Urothelium cell line (cell line): Measurements from ENCODE around the gene HOXA9.

Experiments used
- DNase-seq: peaks from one replicate; pipeline ENCODE4 v3.0.0; 2011; ENCODE audit warnings: low spot score, mixed read lengths
- FAIRE-seq: peaks from 2 replicates; lab custom pipeline; 2011; peaks lifted over from hg19 to GRCh38; lab: Jason Lieb, UNC

HOXA9 gene

DNA sequence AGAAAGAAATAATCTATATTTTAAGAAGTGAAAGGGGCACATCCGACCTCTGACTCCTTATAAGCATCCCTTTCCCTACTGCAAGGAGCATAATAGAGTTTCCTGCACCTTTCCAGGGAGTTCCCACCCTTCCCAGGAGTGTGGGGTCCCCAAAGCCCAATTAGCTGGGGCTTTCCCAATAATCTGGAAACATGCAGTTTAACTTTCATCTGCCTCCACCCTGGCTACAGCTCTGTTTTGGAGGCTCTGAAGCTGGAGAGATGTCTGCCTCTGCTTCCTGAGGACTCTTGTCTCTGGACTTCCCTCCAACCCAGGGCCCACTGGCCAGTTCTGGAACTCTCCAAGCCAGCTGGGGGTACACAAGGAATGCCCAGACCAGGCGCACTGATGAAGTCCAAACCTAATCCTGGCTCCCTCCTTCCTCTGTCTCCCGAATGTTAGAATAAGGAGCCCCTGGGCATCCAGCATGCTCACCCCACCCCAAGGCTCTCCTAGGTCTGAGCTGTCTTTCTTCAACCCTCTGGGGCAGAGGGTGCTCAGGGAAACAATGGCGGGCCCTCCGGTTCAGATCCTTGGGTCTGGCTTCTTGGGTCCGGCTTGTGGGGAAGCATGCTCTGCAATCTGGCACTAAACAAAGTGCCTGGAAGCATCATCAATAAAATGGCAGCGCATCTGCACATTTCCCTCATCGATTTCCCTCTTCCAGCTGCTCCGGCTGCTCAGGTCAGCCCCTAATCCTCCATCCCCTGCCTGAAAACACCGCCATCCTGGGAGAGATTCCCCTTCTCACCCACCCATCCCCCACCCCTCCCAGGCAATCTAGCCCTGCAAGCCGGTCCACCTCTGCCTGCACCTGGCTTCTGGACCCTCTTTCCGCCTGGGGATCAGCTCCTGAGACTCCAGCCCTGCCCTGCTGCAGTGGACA is 48.1 kb downstream of the HOXA9 start:
- FAIRE-seq = no peak
- DNase-seq = no peak

DNA sequence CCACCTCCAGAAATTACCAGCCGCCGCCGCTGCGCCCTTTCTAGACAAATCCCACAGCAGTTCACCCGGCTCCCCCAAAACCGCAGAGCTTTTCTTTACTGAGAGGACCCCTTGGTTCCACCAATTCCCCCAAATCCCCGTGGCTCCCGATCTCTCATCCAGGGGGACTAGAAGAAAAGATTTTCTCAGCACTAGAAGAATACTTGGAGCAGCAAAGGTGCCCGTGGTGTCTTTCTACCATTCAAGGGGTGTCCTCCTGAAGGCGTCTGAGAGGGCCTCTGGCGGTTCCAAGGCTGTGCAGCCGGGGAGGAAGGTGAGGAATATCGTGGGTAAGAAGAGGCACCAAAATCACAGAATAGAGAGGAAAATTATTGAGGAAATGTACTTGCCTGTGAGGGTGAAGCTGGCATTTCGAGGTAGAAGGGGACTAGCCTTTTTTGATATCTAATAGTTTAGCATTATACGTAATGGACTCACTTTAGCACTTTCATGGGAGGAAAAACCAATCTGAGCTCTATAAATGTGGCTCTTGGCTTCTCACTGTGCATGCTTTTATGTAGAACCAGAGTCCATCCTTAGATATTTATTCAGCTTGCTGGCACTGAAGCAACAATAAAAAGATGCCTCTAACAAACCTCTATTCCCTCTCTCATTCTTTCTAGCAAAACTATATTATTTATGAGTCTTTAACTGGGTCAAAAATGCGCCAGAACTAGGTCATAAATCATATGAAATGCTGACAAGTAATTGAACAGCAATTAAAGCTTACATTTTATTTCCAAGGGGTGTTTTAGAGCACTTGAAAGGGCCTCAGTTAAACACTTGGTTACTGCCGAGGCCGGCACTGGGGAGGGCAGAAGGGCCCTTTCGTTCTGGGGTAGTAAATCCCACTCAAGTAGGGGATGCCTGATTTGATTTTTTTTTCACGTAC is 49.0 kb downstream of the HOXA9 start:
- FAIRE-seq = no peak

DNA sequence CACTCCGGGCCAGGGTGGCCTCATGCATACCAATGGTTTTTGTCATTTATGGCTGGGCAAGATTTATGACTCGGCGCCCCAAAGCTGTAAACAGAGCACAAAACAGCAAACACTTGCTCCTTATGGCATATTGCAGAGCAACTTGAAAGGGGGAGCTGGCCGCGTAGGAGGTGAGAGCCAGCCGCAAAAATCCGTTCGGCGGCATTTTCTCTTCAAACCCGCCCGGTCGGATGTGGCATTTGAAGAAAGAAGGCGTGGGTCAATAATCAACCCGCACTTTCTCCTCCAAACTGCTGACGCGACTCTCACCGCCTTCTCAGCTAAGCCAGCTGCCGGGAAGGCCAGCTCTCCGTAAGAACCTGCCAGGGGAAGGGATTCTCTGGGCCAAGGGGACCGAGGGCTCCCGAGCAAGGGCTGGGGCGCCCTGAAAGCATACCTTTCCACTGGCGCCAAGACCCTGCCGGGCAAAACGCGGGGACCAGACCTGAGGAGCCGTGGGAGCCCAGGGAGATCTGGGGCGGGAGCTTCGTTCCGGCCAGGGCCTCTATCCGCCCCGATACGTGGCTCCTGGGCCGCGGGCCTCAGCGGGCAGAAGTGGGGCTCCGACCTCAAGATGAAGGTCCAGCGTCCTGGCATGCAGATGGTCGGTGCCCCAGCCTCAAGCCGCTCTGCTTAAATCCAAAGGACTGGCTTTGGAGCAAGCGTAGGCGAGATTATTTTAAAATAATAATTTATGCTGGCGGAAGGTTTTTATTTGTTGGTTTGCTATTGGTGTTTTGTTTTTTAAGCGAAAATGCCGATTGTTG is 49.9 kb downstream of the HOXA9 start:
- FAIRE-seq = peak; percentile 42

More for the DNA sequence above, 49.0 kb downstream of the HOXA9 start:
- no peak for DNase-seq

DNA sequence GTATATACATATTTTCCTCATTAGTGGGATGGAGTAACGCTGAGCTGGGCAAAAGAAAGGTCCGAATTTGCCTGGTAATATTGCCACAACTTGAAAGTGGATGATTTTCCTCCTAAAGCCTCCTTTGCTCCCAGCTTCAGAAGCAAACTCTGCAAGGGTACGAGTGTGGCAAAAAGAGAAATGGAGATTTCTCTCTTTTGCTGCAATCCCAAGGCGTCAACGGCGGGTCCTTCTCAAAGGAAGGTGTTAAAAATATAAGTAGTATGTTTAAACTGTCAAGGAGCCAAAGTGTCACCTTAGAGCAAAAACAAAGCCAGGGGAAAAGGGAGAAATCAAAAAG is 50.5 kb downstream of the HOXA9 start:
- FAIRE-seq (no peak), DNase-seq (no peak)

More for the DNA sequence above, 49.9 kb downstream of the HOXA9 start:
- peak; percentile 81 for DNase-seq

DNA sequence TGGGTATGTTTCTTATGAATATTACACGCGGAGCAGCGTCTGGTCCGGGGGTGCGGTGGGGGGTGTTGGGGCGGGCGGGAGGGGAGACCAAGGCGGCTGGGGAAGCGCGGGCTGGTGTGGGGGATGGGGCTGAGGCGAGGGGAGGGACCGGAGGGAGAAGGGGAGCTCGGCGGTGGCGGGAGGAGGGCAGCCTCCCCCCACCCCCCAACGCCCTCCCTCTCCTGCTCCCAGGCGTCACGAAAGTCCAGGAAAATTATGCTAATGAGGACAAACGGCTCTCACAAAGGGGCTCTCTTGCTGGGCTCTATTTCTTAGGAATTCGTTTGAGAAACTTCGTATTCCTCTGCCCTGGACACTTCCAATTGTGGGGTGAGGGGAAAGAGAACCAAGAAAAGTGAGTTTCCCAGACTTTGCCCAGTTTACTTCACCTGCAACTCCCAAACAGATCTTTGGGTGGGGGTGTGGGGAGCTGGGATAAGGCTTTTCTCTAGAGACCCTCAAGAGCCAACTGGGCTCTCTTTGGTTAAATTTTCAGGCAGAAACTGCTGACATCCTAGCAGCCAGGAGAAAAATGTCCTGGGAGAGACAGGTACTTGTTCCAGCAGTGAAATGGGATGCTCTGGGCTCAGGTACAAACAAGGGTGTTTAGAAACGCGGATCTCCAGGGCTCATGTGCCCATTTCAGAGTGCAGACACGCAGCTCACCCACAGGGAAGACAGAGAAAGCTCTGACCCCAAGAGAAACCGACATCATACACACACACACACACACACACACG is 51.2 kb downstream of the HOXA9 start:
- DNase-seq (peak; percentile 70), FAIRE-seq (peak; percentile 32)

DNA sequence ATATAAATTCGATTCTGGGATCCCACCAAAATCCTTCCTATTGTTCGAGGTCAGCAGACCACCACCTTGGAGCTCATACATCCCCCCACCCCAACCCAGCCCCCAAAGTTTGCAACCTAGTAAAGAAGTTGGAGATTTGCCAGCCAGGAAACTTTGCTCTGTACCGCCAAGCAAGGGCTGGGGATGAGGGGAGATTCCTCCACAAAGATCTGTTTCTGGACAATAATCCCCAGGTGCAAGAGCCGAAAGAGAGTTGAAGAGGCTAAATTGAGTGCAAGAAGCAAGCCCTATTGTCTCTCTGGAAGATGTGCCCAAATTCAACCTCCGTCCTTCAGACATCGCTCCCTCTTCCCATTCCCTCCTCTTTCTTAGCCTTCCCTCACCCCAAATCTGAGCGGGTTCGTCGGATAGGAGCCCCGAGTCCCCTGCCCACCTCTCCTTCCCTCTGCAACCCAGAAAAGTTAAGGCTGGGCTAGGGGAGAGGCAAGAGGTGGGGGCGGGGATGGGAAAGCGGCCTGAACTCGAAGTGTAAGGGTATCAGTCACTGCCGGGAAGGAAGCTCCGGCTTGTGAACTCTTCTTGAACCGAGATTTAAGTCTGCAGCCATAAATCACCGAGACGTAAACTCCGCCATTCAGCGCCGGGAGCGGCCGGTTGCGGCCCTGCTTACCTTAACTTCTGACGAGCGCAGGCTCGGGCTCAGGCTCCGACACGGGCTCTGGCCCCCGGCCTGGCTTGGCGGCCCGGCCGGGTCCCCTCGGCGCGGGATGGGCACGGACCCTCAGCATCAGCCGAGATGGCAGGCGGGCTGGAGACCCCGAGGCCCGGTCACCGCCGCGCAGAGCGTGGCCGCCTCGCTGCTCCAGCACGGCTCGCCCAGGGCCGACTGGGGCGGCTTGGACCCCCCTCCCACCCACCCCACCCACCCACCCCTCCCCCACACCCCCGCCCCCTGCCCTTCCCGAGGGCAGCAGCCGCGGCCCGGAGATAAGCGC is 52.1 kb downstream of the HOXA9 start:
- DNase-seq = peak; percentile 73
- FAIRE-seq = peak; percentile 78
